Thyroid gland (tissue), 4 donors: ENCODE data around the gene GRIK4. TPM values are rescaled to one million over a fixed set of nuclear protein-coding genes. Genes with fewer than 3 reads are reported as not detected.

Source experiments
- DNase-seq, 2 donors: peaks; one replicate each; pipeline ENCODE4 v3.0.0-alpha.2; 2019
- H3K27ac ChIP-seq, 3 donors: fragments of 200-600 bp; sonication (generic); 1 replicate in 2 of 3; 2 replicates in 1 of 3; pipeline ENCODE4 v1.5.1; 2016 to 2019; ENCODE audit warnings: mild to moderate bottlenecking in 1 of 3, moderate library complexity in 1 of 3
- H3K27me3 ChIP-seq: fragments of 200-600 bp; sonication (generic); one replicate; pipeline ENCODE4 v1.5.1; 2019
- H3K36me3 ChIP-seq, 2 donors: fragments of 200-600 bp; sonication (generic); one replicate each; pipeline ENCODE4 v1.5.1; 2016 to 2019
- H3K4me1 ChIP-seq, 2 donors: fragments of 200-600 bp; sonication (generic); one replicate each; pipeline ENCODE4 v1.5.1; 2017 to 2019
- H3K4me3 ChIP-seq, 3 donors: fragments of 200-600 bp; sonication (generic); replicated peaks in 1 of 3; 1 replicate in 2 of 3; 2 replicates in 1 of 3; pipeline ENCODE4 v1.5.1; 2016; ENCODE audit warnings: mild to moderate bottlenecking in 1 of 3
- H3K9me3 ChIP-seq: fragments of 200-600 bp; sonication (generic); one replicate; pipeline ENCODE4 v1.5.1; 2017
- CTCF ChIP-seq, 6 experiments: fragments of 200-600 bp in 3 of 6; fragments of 450-650 bp in 3 of 6; sonication (generic) in 3 of 6; IDR thresholded peaks; one replicate each; pipeline ENCODE4 v1.5.1; 2016 to 2019; ENCODE audit warnings: antibody characterized with exemption in 6 of 6, mild to moderate bottlenecking in 2 of 6, inconsistent platforms in 1 of 6, moderate library complexity in 1 of 6
- POLR2A ChIP-seq, 2 donors: fragments of 450-650 bp; IDR thresholded peaks; one replicate each; pipeline ENCODE4 v1.6.1; 2017; ENCODE audit warnings: antibody characterized with exemption in 2 of 2, mild to moderate bottlenecking in 2 of 2, moderate library complexity in 1 of 2
- WGBS, 2 donors: methylation state at CpG; one replicate each; pipeline ENCODE4 v1.1.5; 2017; 5-methylcytosine and 5-hydroxymethylcytosine counted together
- intact Hi-C: fragments of 100-400 bp; cut with DNase I; formaldehyde crosslinking; loops from one replicate; pipeline ENCODE4 v1.15.1; 2023
- total RNA-seq, 4 donors: library from RNA; depleted of rRNA; stranded (reverse); fragments of >200 nt; gene quantifications; one replicate each; pipeline ENCODE4 v1.2.3, GENCODE V29; 2016

The GRIK4 gene
- total RNA-seq, 4 donors from 2014 or later: 0.54 to 3.7 (median 0.99) TPM

DNA sequence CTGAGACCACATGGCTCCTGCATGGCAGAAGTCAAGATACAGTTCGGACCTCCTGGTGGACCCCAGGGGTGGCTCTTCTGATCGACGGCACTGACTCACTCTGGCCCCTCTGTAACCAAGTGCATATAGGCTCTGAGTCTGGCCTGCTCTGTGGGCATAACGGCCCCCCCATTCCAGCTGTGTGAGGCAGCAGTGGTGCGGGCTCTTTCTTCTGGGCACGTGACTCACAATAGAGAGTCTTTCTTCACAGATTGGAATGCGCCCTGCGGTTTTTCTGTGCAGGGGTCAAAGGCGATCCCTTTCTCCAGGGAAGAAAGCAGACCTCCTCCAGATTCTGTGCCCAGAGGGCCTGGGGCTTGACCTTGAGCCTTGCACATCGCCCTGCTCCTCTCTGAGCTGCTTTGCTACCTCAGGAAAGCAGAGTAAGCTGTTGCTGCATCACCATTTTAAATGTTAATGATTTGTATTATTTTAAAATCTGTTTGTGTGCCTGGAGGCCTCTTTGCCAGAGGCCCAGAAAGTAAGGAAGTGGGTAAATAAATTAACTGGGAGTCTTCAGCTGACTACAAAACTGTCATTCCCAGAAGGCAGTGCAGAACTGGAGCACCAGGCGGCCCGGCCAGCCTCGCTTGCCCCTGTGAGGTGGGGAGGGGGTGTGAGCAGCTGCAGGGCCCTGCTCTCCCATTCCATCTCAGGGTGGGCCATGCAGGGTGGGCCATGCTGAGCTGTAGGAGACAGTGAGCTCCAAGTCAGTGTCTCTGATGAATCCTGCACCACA, 199.0 kb downstream of the GRIK4 start:
- no peak for TF ChIP-seq CTCF (IDR thresholded peaks at IDR 0.05)
- TF ChIP-seq POLR2A (IDR thresholded peaks at IDR 0.05): no peak
- Histone ChIP-seq H3K9me3 (no peaks in the 10 kb centered on the region), H3K27ac (no peak overlapping the region), H3K27me3 (no peaks in the 10 kb centered on the region), H3K4me1 (no peaks in the 10 kb centered on the region), H3K36me3 (no peaks in the 10 kb centered on the region), H3K4me3 (no peak overlapping the region)
- DNase-seq: no peak
- intact Hi-C loops: no loop called here
- WGBS, 2 donors: 62 to 67% methylated on average over 11 to 13 of the region's 13 CpGs

GRCh38 chr11:120712014-120712413, 200.5 kb downstream of the GRIK4 start:
- Histone ChIP-seq H3K9me3 (no peaks in the 10 kb centered on the region), H3K4me3 (no peak overlapping the region), H3K27ac (no peak overlapping the region), H3K27me3 (no peaks in the 10 kb centered on the region), H3K4me1 (no peaks in the 10 kb centered on the region), H3K36me3 (no peaks in the 10 kb centered on the region)
- WGBS, 2 donors: 96 to 97% methylated on average over 6 of the region's 6 CpGs
- no peak for TF ChIP-seq CTCF (IDR thresholded peaks at IDR 0.05)
- TF ChIP-seq POLR2A (IDR thresholded peaks at IDR 0.05): no peak
- intact Hi-C loops: no loop called here
- no peak for DNase-seq

DNA sequence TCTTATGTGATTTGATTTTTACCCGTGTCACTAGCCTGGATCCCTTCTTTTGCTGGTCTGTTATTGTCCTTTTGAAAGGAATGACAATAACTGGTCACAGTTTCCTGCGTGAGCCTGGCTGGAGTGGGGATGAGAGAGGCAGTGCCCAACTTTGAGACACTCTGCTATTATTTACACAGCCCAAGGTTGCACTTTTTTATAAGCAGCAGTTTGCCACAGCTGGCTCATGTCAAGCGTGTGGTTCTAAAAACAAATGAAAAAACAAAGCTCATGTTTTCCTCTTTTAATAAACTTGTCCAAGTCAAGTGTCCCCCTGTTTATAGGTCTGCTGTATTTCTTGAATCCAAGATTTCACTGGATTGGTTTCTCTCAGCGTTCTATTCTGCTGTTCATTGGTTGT, 201.3 kb downstream of the GRIK4 start:
- H3K36me3 ChIP-seq: no peaks in the 10 kb centered on the region
- H3K9me3 ChIP-seq: no peaks in the 10 kb centered on the region
- intact Hi-C loops: no loop called here
- H3K27me3 ChIP-seq: no peaks in the 10 kb centered on the region
- TF ChIP-seq CTCF (IDR thresholded peaks at IDR 0.05) (no peak), POLR2A (IDR thresholded peaks at IDR 0.05) (no peak)
- no peak overlapping the region for H3K27ac ChIP-seq
- no peak overlapping the region for H3K4me3 ChIP-seq
- WGBS, 2 donors: 82 to 84% methylated on average over 4 of the region's 4 CpGs
- H3K4me1 ChIP-seq: no peaks in the 10 kb centered on the region
- DNase-seq: no peak

DNA sequence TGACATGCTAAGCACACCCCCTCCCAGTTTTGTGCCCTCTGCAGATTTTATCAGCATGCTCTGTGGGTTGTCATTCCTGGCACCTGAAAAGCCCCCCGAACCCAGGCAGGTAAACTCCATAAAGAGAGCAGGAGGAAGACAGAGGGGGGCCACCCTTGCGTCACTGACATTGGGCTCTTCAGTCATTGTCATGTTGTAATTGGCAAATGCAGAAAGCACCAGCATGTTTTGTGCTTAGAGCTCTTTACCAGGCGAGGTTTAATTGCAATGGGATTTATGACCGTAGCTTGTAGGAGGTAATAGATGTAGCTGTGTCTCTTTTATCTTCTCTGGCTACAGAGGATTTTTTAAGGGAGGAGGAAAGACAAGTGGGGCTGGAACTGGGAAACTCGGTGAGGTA, 201.7 kb downstream of the GRIK4 start:
- no peaks in the 10 kb centered on the region for H3K4me1 ChIP-seq
- no peak for TF ChIP-seq CTCF (IDR thresholded peaks at IDR 0.05)
- no peak for TF ChIP-seq POLR2A (IDR thresholded peaks at IDR 0.05)
- no peak for DNase-seq
- no peak overlapping the region for H3K4me3 ChIP-seq
- H3K9me3 ChIP-seq: no peaks in the 10 kb centered on the region
- H3K36me3 ChIP-seq: no peaks in the 10 kb centered on the region
- no peak overlapping the region for H3K27ac ChIP-seq
- intact Hi-C loops: no loop called here
- WGBS, 2 donors: 75 to 76% methylated on average over 5 of the region's 5 CpGs
- H3K27me3 ChIP-seq: no peaks in the 10 kb centered on the region

- Histone ChIP-seq H3K9me3 (no peaks in the 10 kb centered on the region), H3K4me3 (no peak overlapping the region), H3K27ac (no peak overlapping the region), H3K4me1 (no peaks in the 10 kb centered on the region), H3K27me3 (no peaks in the 10 kb centered on the region), H3K36me3 (no peaks in the 10 kb centered on the region)
- no peak for DNase-seq
- TF ChIP-seq POLR2A (IDR thresholded peaks at IDR 0.05) (no peak), CTCF (IDR thresholded peaks at IDR 0.05) (no peak)
- intact Hi-C loops: no loop called here
- 77 to 80% methylated on average over 3 of the region's 3 CpGs for WGBS, 2 donors
These were observed 202.9 kb downstream of the GRIK4 start for GRCh38 chr11:120714438-120714837.
